RWPE2 (cell line): ENCODE measurements around the gene ATP6V0D1.

Experiments used
- ATAC-seq: fragments of 200-7000 bp; cut with Tn5 transposase; 3 replicates; pipeline ENCODE4 v1.9.1; 2021; ENCODE audit warnings: low read depth
- DNase-seq: peaks from one replicate; pipeline ENCODE4 v3.0.0-alpha.2; 2020; ENCODE audit warnings: low spot score
- H3K27ac ChIP-seq: fragments of 450-650 bp; 2 replicates; pipeline ENCODE4 v1.5.1; 2017; ENCODE audit warnings: mild to moderate bottlenecking; ENCODE audit not compliant: poor library complexity, severe bottlenecking
- H3K27me3 ChIP-seq: fragments of 250-450 bp; sonication (Bioruptor Pico); 2 replicates; pipeline ENCODE4 v1.5.1; 2021; ENCODE audit warnings: mild to moderate bottlenecking, moderate library complexity; ENCODE audit not compliant: insufficient read depth, poor library complexity, severe bottlenecking
- H3K36me3 ChIP-seq: fragments of 250-450 bp; sonication (Bioruptor Pico); 2 replicates; pipeline ENCODE4 v1.5.1; 2020; ENCODE audit warnings: low read depth, mild to moderate bottlenecking, moderate library complexity
- H3K4me1 ChIP-seq: fragments of 250-450 bp; sonication (Bioruptor Pico); 2 replicates; pipeline ENCODE4 v1.5.1; 2021; ENCODE audit warnings: mild to moderate bottlenecking, moderate library complexity; ENCODE audit not compliant: insufficient read depth, poor library complexity, severe bottlenecking
- H3K4me3 ChIP-seq: fragments of 250-450 bp; sonication (Bioruptor Pico); 2 replicates; pipeline ENCODE4 v1.5.1; 2021; ENCODE audit warnings: mild to moderate bottlenecking, moderate library complexity; ENCODE audit not compliant: severe bottlenecking
- H3K9me3 ChIP-seq: fragments of 250-450 bp; sonication (Bioruptor Pico); 2 replicates; pipeline ENCODE4 v1.5.1; 2021; ENCODE audit warnings: mild to moderate bottlenecking, moderate library complexity; ENCODE audit not compliant: severe bottlenecking
- TF ChIP-seq, protein P1 (sequence below): fragments of 450-650 bp; IDR thresholded peaks from one replicate; pipeline ENCODE4 v1.5.1; 2017; ENCODE audit warnings: mild to moderate bottlenecking, moderate library complexity; ENCODE audit not compliant: poor library complexity, severe bottlenecking

Gene ATP6V0D1

DNA sequence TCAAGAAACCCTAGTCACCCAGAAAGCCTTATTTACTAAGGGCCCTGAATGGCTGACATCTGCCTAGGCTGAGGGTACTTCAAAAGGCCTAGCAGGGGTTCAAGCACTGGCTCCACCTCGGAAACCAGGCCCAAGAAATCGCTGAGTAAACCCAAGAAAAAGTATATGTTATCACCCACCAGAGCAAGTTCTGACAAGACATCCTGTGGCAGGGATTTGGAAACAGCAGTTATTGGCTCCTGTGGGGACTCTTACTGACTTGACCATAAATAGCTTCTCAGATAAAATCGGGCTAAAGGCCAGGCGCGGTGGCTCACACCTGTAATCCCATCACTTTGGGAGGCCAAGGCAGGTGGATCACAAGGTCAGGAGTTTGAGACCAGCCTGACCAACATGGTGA is 12.2 kb downstream of the ATP6V0D1 start:
- no peak overlapping the region for H3K27ac ChIP-seq
- no peaks in the 10 kb centered on the region for H3K27me3 ChIP-seq
- ATAC-seq (no peak), DNase-seq (no peak)
- TF ChIP-seq, protein P1, sequence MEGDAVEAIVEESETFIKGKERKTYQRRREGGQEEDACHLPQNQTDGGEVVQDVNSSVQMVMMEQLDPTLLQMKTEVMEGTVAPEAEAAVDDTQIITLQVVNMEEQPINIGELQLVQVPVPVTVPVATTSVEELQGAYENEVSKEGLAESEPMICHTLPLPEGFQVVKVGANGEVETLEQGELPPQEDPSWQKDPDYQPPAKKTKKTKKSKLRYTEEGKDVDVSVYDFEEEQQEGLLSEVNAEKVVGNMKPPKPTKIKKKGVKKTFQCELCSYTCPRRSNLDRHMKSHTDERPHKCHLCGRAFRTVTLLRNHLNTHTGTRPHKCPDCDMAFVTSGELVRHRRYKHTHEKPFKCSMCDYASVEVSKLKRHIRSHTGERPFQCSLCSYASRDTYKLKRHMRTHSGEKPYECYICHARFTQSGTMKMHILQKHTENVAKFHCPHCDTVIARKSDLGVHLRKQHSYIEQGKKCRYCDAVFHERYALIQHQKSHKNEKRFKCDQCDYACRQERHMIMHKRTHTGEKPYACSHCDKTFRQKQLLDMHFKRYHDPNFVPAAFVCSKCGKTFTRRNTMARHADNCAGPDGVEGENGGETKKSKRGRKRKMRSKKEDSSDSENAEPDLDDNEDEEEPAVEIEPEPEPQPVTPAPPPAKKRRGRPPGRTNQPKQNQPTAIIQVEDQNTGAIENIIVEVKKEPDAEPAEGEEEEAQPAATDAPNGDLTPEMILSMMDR = no peak
- peaks cover 7% of the 10 kb centered on the region for H3K4me1 ChIP-seq
- no peak overlapping the region for H3K4me3 ChIP-seq
- no peaks in the 10 kb centered on the region for H3K9me3 ChIP-seq
- 0 out of 2 replicates have a peak, but pooled peaks cover 7% of the 10 kb centered on the region for H3K36me3 ChIP-seq

DNA sequence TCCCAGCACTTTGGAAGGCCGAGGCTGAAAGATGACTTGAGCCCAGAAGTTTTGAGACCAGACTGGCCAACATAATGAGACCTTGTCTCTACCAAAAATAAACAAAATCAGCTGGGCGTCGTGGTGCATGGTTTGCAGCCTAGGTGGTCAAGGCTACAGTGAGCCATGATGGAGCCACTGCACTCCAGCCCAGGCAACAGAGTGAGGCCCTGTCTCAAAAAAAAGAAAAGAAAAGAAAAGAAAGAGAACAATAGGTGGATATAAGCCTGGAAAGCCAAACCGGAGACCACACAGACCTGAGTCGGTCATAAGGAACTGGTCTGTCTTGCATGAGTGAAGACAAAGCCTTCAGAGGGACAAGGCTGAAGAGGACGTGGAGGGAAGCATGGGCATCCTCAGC is 14.4 kb downstream of the ATP6V0D1 start:
- Histone ChIP-seq H3K4me3 (no peak overlapping the region), H3K4me1 (peaks cover 11% of the 10 kb centered on the region), H3K27me3 (no peaks in the 10 kb centered on the region), H3K27ac (no peak overlapping the region), H3K9me3 (no peaks in the 10 kb centered on the region), H3K36me3 (0 out of 2 replicates have a peak, but pooled peaks cover 7% of the 10 kb centered on the region)
- ATAC-seq (no peak), DNase-seq (no peak)
- TF ChIP-seq, protein P1 = no peak

GRCh38 chr16:67464565-67464964 is 16.4 kb downstream of the ATP6V0D1 start:
- Histone ChIP-seq H3K27me3 (no peaks in the 10 kb centered on the region), H3K36me3 (peaks cover 6% of the 10 kb centered on the region; the same call in 1 of the 2 replicates), H3K9me3 (no peaks in the 10 kb centered on the region), H3K4me3 (no peak overlapping the region), H3K4me1 (peaks cover 11% of the 10 kb centered on the region), H3K27ac (no peak overlapping the region)
- TF ChIP-seq, protein P1 = no peak
- DNase-seq (no peak), ATAC-seq (no peak)

DNA sequence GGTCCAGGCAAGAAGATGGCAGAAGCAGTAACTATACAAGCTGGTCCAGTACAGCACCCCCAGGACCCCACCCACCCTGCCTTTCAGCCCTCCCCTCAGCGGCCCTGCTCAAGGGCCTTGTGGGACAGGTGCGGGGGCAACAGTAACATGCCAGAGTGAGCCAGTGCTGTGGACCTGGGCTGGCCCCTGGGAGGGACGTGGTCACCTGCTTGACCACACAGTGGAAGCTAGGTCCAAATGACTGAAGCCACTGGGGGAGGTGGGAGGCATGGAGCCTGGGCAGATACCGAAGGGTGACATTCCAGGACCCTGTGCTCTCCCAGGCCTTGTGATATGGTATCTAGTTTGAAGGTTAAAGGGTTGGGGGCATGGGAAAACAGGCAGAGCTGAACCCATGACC is 17.3 kb downstream of the ATP6V0D1 start:
- TF ChIP-seq, protein P1 = no peak
- DNase-seq = no peak

DNA sequence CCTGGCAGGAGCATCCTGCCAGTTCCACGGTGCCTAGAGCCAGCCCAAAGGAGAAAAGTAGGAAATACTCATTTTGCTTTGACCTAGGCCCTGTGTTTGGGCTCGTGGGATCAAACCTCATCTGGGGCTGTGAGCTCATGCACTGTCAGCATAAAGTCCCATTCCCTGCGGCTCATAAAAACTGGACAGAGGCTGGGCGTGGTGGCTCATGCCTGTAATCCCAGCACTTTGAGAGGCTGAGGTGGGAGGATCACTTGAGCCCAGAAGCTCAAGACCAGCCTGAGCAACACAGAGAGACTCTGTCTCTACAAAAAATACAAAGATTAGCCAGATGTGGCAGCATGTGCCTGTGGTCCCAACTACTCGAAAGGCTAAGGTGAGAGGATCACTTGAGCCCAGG is 17.9 kb downstream of the ATP6V0D1 start:
- no peak for DNase-seq
- peaks cover 2% of the 10 kb centered on the region; the same call in 1 of the 2 replicates for H3K36me3 ChIP-seq
- TF ChIP-seq, protein P1 = no peak
- no peak overlapping the region for H3K4me3 ChIP-seq
- ATAC-seq = no peak
- no peak overlapping the region for H3K27ac ChIP-seq
- H3K27me3 ChIP-seq = no peaks in the 10 kb centered on the region
- H3K4me1 ChIP-seq = peaks cover 4% of the 10 kb centered on the region
- no peaks in the 10 kb centered on the region for H3K9me3 ChIP-seq

More for the DNA sequence above, 17.3 kb downstream of the ATP6V0D1 start:
- Histone ChIP-seq H3K27me3 (no peaks in the 10 kb centered on the region), H3K9me3 (no peaks in the 10 kb centered on the region), H3K36me3 (peaks cover 2% of the 10 kb centered on the region; the same call in 1 of the 2 replicates), H3K27ac (no peak overlapping the region), H3K4me3 (no peak overlapping the region), H3K4me1 (peaks cover 4% of the 10 kb centered on the region)
- no peak for ATAC-seq
